H9 (cell line): ENCODE measurements around the gene MADCAM1. TPM values are rescaled to one million over a fixed set of nuclear protein-coding genes. Genes with fewer than 3 reads are reported as not detected.

Experiments used
- DNase-seq: peaks from one replicate; pipeline ENCODE4 v3.0.0-alpha.2; 2017
- H2AFZ ChIP-seq: one replicate; pipeline ENCODE4 v1.6.1; 2013; ENCODE audit warnings: mild to moderate bottlenecking, low read length, control low read depth, moderate library complexity
- H2AK5ac ChIP-seq: 2 replicates; pipeline ENCODE4 v1.6.1; 2013; ENCODE audit warnings: low read length, control low read depth, mixed read lengths; ENCODE audit not compliant: insufficient read length
- H2BK120ac ChIP-seq: one replicate; pipeline ENCODE4 v1.6.1; 2013; ENCODE audit warnings: low read depth, mild to moderate bottlenecking, low read length, control low read depth, inconsistent platforms; ENCODE audit not compliant: poor library complexity, severe bottlenecking
- H2BK12ac ChIP-seq: 2 replicates; pipeline ENCODE4 v1.6.1; 2013; ENCODE audit warnings: low read length, control low read depth, mixed read lengths, low read depth; ENCODE audit not compliant: insufficient read length
- H2BK15ac ChIP-seq: 2 replicates; pipeline ENCODE4 v1.6.1; 2013; ENCODE audit warnings: low read depth, low read length, control low read depth
- H2BK20ac ChIP-seq: one replicate; pipeline ENCODE4 v1.6.1; 2013; ENCODE audit warnings: low read depth, mild to moderate bottlenecking, low read length, control low read depth, inconsistent platforms; ENCODE audit not compliant: poor library complexity, severe bottlenecking
- H2BK5ac ChIP-seq: 2 replicates; pipeline ENCODE4 v1.6.1; 2013; ENCODE audit warnings: low read length, control low read depth, mixed read lengths; ENCODE audit not compliant: insufficient read length
- H3K14ac ChIP-seq: 2 replicates; pipeline ENCODE4 v1.6.1; 2013; ENCODE audit warnings: low read length, control low read depth; ENCODE audit not compliant: insufficient read depth
- H3K18ac ChIP-seq: 2 replicates; pipeline ENCODE4 v1.6.1; 2013; ENCODE audit warnings: low read depth, mild to moderate bottlenecking, mixed read lengths, low read length, control low read depth; ENCODE audit not compliant: insufficient read length
- H3K23ac ChIP-seq: 2 replicates; pipeline ENCODE4 v1.6.1; 2013; ENCODE audit warnings: low read length, control low read depth, mixed read lengths, low read depth; ENCODE audit not compliant: insufficient read length
- H3K23me2 ChIP-seq: 2 replicates; pipeline ENCODE4 v1.6.1; 2013; ENCODE audit warnings: low read depth, mild to moderate bottlenecking, mixed read lengths, low read length, control low read depth; ENCODE audit not compliant: insufficient read length, poor library complexity, severe bottlenecking
- H3K27ac ChIP-seq: 2 replicates; pipeline ENCODE4 v1.5.1; 2013; ENCODE audit warnings: low read length, control low read depth, mixed read lengths, low read depth; ENCODE audit not compliant: insufficient read length
- H3K27me3 ChIP-seq: 2 replicates; pipeline ENCODE4 v1.6.1; 2013; ENCODE audit warnings: low read length, control low read depth, inconsistent platforms; ENCODE audit not compliant: insufficient read depth
- H3K4ac ChIP-seq: 2 replicates; pipeline ENCODE4 v1.6.1; 2013; ENCODE audit warnings: low read depth, mild to moderate bottlenecking, control low read depth, inconsistent platforms, low read length, moderate library complexity
- H3K4me1 ChIP-seq: 2 replicates; pipeline ENCODE4 v1.6.1; 2013; ENCODE audit warnings: low read length, control low read depth, inconsistent platforms; ENCODE audit not compliant: insufficient read depth
- H3K4me2 ChIP-seq: 2 replicates; pipeline ENCODE4 v1.6.1; 2013; ENCODE audit warnings: low read length, control low read depth, mixed read lengths; ENCODE audit not compliant: insufficient read length, insufficient read depth
- H3K56ac ChIP-seq: 2 replicates; pipeline ENCODE4 v1.6.1; 2013; ENCODE audit warnings: low read depth, mild to moderate bottlenecking, mixed read lengths, low read length, control low read depth; ENCODE audit not compliant: insufficient read length
- H3K79me1 ChIP-seq: 2 replicates; pipeline ENCODE4 v1.6.1; 2013; ENCODE audit warnings: low read depth, mild to moderate bottlenecking, moderate library complexity, low read length, control low read depth, inconsistent platforms; ENCODE audit not compliant: insufficient read depth, poor library complexity, severe bottlenecking
- H3K79me2 ChIP-seq: 2 replicates; pipeline ENCODE4 v1.6.1; 2013; ENCODE audit warnings: low read length, control low read depth, inconsistent platforms; ENCODE audit not compliant: insufficient read depth
- H3K9ac ChIP-seq: 2 replicates; pipeline ENCODE4 v1.6.1; 2013; ENCODE audit warnings: low read length, control low read depth, mixed read lengths; ENCODE audit not compliant: insufficient read length; ENCODE audit errors: extremely low read depth
- H3K9me3 ChIP-seq: one replicate; pipeline ENCODE4 v1.6.1; 2013; ENCODE audit warnings: low read depth, low read length, inconsistent platforms; ENCODE audit not compliant: control insufficient read depth
- H3T11ph ChIP-seq: one replicate; pipeline ENCODE4 v1.6.1; 2013; ENCODE audit warnings: mild to moderate bottlenecking, low read length, control low read depth, inconsistent platforms
- H4K20me1 ChIP-seq: one replicate; pipeline ENCODE4 v1.6.1; 2013; ENCODE audit not compliant: control insufficient read depth, insufficient read length, insufficient read depth
- H4K5ac ChIP-seq: 2 replicates; pipeline ENCODE4 v1.6.1; 2013; ENCODE audit warnings: low read depth, mild to moderate bottlenecking, mixed read lengths, low read length, control low read depth; ENCODE audit not compliant: insufficient read length
- H4K8ac ChIP-seq: replicated peaks from 2 replicates; pipeline ENCODE4 v1.6.1; 2013; ENCODE audit warnings: low read length, control low read depth, mixed read lengths, low read depth; ENCODE audit not compliant: insufficient read length
- H4K91ac ChIP-seq: 2 replicates; pipeline ENCODE4 v1.6.1; 2013; ENCODE audit warnings: low read depth, mild to moderate bottlenecking, moderate library complexity, mixed read lengths, low read length, control low read depth; ENCODE audit not compliant: insufficient read length
- H3K27ac Mint-ChIP-seq, 3 experiments: 2 replicates in 2 of 3; 3 replicates in 1 of 3; pipeline ENCODE4 v1.8.0; 2020 to 2021; ENCODE audit warnings: mixed read lengths in 3 of 3, mild to moderate bottlenecking in 1 of 3, moderate library complexity in 1 of 3
- H3K27me3 Mint-ChIP-seq: 2 replicates; pipeline ENCODE4 v1.8.0; 2021; ENCODE audit warnings: low read depth, mild to moderate bottlenecking, moderate library complexity, mixed read lengths
- H3K36me3 Mint-ChIP-seq, 3 experiments: 2 replicates in 2 of 3; 3 replicates in 1 of 3; pipeline ENCODE4 v1.8.0; 2020 to 2021; ENCODE audit warnings: low read depth in 3 of 3, mixed read lengths in 3 of 3; ENCODE audit not compliant: insufficient read depth in 1 of 3
- H3K4me1 Mint-ChIP-seq, 2 experiments: 2 replicates each; pipeline ENCODE4 v1.8.0; 2020; ENCODE audit warnings: mixed read lengths in 2 of 2
- H3K4me3 Mint-ChIP-seq, 2 experiments: 2 replicates in 1 of 2; 3 replicates in 1 of 2; pipeline ENCODE4 v1.8.0; 2020 to 2021; ENCODE audit warnings: mild to moderate bottlenecking in 2 of 2, mixed read lengths in 2 of 2, moderate library complexity in 1 of 2
- H3K9me3 Mint-ChIP-seq, 2 experiments: 2 replicates in 1 of 2; 3 replicates in 1 of 2; pipeline ENCODE4 v1.8.0; 2020; ENCODE audit warnings: mild to moderate bottlenecking in 2 of 2, mixed read lengths in 2 of 2, moderate library complexity in 1 of 2
- WGBS: extraction: QIAGEN DNeasy Blood & Tissue Kit; methylation state at CpG from one replicate; pipeline ENCODE4 v1.1.7; 2013; ENCODE audit warnings: missing lambda C conversion rate, low lambda C conversion rate, mixed read lengths; ENCODE audit not compliant: insufficient read length; ENCODE audit errors: extremely low coverage; 5-methylcytosine and 5-hydroxymethylcytosine counted together
- total RNA-seq: library from RNA; stranded (reverse); gene quantifications from 2 replicates; pipeline ENCODE4 v1.2.1, GENCODE V29; 2021
- TF ChIP-seq, protein P1 (sequence below): fragments of 200-600 bp; sonication (generic); conservative IDR thresholded peaks from 3 replicates; pipeline ENCODE4 v1.8.0; 2021; ENCODE audit warnings: antibody characterized with exemption, mild to moderate bottlenecking

Gene MADCAM1
- total RNA-seq, 1 experiment from 2014 or later = 1.2 TPM

DNA sequence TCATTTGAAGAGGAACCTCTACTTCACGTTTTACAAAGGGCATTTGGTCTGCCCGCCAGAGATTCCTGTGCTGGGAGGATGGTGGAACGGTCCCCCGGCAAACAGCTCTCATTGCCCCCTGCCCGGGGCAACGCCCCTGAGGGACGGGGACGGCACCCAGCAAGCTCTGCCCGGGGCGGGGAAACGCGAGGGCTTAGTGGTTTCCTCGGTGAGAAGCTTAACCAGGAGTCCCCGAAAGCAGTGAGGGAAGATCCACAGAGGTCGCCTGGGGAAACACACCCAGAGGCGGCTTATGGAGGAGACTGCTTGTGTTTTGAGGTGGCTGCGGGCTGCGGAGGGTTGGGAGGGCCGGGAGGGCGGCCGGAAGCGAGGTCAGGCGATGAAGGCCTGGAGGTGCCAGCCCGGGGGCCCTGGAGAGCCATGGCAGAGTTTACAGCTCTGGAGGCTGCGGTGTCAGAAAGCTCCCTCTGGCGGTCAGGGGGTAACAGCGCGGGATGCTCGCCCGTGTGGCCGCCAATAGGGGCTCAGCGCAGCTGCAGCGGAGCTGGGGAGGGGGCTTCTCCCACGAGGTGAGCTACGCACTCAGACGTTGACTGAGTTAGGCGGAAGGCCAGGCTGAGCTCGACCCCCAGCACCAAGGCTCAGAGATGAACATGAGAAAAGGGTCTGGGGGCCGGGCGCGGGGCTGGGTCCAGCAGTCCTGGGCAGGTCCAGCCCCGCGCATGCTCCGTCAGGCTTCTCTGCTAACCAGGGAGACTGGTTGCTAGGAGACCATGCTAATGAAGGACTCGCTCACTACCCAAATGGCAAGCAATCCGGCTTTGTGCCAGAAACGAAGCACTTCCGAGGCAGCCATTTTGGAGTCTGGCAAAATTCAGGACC lies 10.4 kb downstream of the MADCAM1 start:
- peak overlapping the region; percentile 84 for H3K14ac ChIP-seq
- H2BK15ac ChIP-seq = no peak overlapping the region
- no peak overlapping the region for H2AFZ ChIP-seq
- Mint-ChIP-seq H3K27me3 (peaks cover 20% of the 10 kb centered on the region), H3K4me1 (peaks cover 21 to 24% of the 10 kb centered on the region in 2 experiments), H3K9me3 (peaks cover 5 to 7% of the 10 kb centered on the region in 2 experiments; a peak in 3 of 5 replicates), H3K36me3 (peaks cover 10 to 16% (median 10%) of the 10 kb centered on the region in 3 experiments; a peak in 6 of 7 replicates), H3K27ac (peak overlapping the region; percentile 99 to 100 (median 100)), H3K4me3 (peak overlapping the region; percentile 74 to 94)
- no peak overlapping the region for H2BK12ac ChIP-seq
- H3K9ac ChIP-seq = peak overlapping the region; percentile 56
- TF ChIP-seq, protein P1, sequence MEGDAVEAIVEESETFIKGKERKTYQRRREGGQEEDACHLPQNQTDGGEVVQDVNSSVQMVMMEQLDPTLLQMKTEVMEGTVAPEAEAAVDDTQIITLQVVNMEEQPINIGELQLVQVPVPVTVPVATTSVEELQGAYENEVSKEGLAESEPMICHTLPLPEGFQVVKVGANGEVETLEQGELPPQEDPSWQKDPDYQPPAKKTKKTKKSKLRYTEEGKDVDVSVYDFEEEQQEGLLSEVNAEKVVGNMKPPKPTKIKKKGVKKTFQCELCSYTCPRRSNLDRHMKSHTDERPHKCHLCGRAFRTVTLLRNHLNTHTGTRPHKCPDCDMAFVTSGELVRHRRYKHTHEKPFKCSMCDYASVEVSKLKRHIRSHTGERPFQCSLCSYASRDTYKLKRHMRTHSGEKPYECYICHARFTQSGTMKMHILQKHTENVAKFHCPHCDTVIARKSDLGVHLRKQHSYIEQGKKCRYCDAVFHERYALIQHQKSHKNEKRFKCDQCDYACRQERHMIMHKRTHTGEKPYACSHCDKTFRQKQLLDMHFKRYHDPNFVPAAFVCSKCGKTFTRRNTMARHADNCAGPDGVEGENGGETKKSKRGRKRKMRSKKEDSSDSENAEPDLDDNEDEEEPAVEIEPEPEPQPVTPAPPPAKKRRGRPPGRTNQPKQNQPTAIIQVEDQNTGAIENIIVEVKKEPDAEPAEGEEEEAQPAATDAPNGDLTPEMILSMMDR = peak; percentile 99
- peak overlapping the region; percentile 56 for H3K27ac ChIP-seq
- H4K8ac ChIP-seq = no peak overlapping the region
- no CpG with 5 or more reads among the region's 48 CpGs for WGBS
- H4K91ac ChIP-seq = no peak overlapping the region
- H3K79me2 ChIP-seq = no peaks in the 10 kb centered on the region
- H3K27me3 ChIP-seq = no peaks in the 10 kb centered on the region
- H4K20me1 ChIP-seq = peaks cover 2% of the 10 kb centered on the region
- peak; percentile 98 for DNase-seq
- H3K4me1 ChIP-seq = no peaks in the 10 kb centered on the region
- H4K5ac ChIP-seq = peak overlapping the region; percentile 17
- no peak overlapping the region for H3K4ac ChIP-seq
- no peak overlapping the region for H2AK5ac ChIP-seq
- H3K4me2 ChIP-seq = peak overlapping the region; percentile 80
- peak overlapping the region; percentile 83 for H3K18ac ChIP-seq
- H3K23me2 ChIP-seq = peaks cover 8% of the 10 kb centered on the region
- H2BK5ac ChIP-seq = peak overlapping the region; percentile 66
- H2BK120ac ChIP-seq = no peak overlapping the region
- no peak overlapping the region for H3K23ac ChIP-seq
- H3K56ac ChIP-seq = no peak overlapping the region
- H3K79me1 ChIP-seq = no peaks in the 10 kb centered on the region
- no peaks in the 10 kb centered on the region for H3K9me3 ChIP-seq
- no peak overlapping the region for H3T11ph ChIP-seq
- H2BK20ac ChIP-seq = no peak overlapping the region
